ENCODE results near the gene POU2F3.

Gene POU2F3

GRCh38 chr11:120317689-120318480 is 77.9 kb downstream of the POU2F3 start:
- no peak for TF ChIP-seq EZH2phosphoT487 (IDR thresholded peaks at IDR 0.05; ENCODE audit: low read depth)
- TF ChIP-seq, protein P1, sequence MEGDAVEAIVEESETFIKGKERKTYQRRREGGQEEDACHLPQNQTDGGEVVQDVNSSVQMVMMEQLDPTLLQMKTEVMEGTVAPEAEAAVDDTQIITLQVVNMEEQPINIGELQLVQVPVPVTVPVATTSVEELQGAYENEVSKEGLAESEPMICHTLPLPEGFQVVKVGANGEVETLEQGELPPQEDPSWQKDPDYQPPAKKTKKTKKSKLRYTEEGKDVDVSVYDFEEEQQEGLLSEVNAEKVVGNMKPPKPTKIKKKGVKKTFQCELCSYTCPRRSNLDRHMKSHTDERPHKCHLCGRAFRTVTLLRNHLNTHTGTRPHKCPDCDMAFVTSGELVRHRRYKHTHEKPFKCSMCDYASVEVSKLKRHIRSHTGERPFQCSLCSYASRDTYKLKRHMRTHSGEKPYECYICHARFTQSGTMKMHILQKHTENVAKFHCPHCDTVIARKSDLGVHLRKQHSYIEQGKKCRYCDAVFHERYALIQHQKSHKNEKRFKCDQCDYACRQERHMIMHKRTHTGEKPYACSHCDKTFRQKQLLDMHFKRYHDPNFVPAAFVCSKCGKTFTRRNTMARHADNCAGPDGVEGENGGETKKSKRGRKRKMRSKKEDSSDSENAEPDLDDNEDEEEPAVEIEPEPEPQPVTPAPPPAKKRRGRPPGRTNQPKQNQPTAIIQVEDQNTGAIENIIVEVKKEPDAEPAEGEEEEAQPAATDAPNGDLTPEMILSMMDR (IDR thresholded peaks at IDR 0.05; ENCODE audit: low read depth, low read length) = no peak
- Histone ChIP-seq H3K4me1 (ENCODE audit: low read length) (peaks cover 6% of the 10 kb centered on the region; the same call in 1 of the 2 replicates), H2AFZ (ENCODE audit: low read depth, low read length) (no peak overlapping the region), H3K9me3 (ENCODE audit: insufficient read depth, low read length) (no peaks in the 10 kb centered on the region), H3K79me2 (ENCODE audit: low read length) (no peaks in the 10 kb centered on the region), H3K27me3 (ENCODE audit: low read depth, low read length) (peaks cover 24% of the 10 kb centered on the region), H3K27ac (ENCODE audit: low read length) (no peak overlapping the region), H3K4me2 (ENCODE audit: low read length) (no peak overlapping the region), H3K4me3 (ENCODE audit: low read length) (no peak overlapping the region), H3K36me3 (replicated peaks; ENCODE audit: low read depth, low read length) (no peaks in the 10 kb centered on the region), H3K9ac (ENCODE audit: low read length) (no peak overlapping the region), H4K20me1 (ENCODE audit: insufficient read depth, low read length) (no peaks in the 10 kb centered on the region)

GRCh38 chr11:120318906-120319305 is 79.0 kb downstream of the POU2F3 start:
- peaks cover 21% of the 10 kb centered on the region for H3K27me3 ChIP-seq (ENCODE audit: low read depth, low read length)
- H3K4me3 ChIP-seq (ENCODE audit: low read length) = no peak overlapping the region
- no peaks in the 10 kb centered on the region for H3K36me3 ChIP-seq (replicated peaks; ENCODE audit: low read depth, low read length)
- H3K9ac ChIP-seq (ENCODE audit: low read length) = no peak overlapping the region
- no peak overlapping the region for H3K4me2 ChIP-seq (ENCODE audit: low read length)
- no peaks in the 10 kb centered on the region for H3K9me3 ChIP-seq (ENCODE audit: insufficient read depth, low read length)
- TF ChIP-seq EZH2phosphoT487 (IDR thresholded peaks at IDR 0.05; ENCODE audit: low read depth) = no peak
- TF ChIP-seq, protein P1 (IDR thresholded peaks at IDR 0.05; ENCODE audit: low read depth, low read length) = no peak
- no peaks in the 10 kb centered on the region for H4K20me1 ChIP-seq (ENCODE audit: insufficient read depth, low read length)
- H3K4me1 ChIP-seq (ENCODE audit: low read length) = peaks cover 6% of the 10 kb centered on the region; the same call in 1 of the 2 replicates
- no peak overlapping the region for H3K27ac ChIP-seq (ENCODE audit: low read length)
- no peaks in the 10 kb centered on the region for H3K79me2 ChIP-seq (ENCODE audit: low read length)
- no peak overlapping the region for H2AFZ ChIP-seq (ENCODE audit: low read depth, low read length)

- no peaks in the 10 kb centered on the region for H3K79me2 ChIP-seq (ENCODE audit: low read length)
- no peaks in the 10 kb centered on the region for H3K36me3 ChIP-seq (replicated peaks; ENCODE audit: low read depth, low read length)
- no peak within 1 kb of the TSS for H3K27ac ChIP-seq (ENCODE audit: low read length)
- H3K4me3 ChIP-seq (ENCODE audit: low read length) = peak within 1 kb of the TSS; percentile 57
- TF ChIP-seq, protein P1 (IDR thresholded peaks at IDR 0.05; ENCODE audit: low read depth, low read length) = no peak
- TF ChIP-seq EZH2phosphoT487 (IDR thresholded peaks at IDR 0.05; ENCODE audit: low read depth) = no peak
- no peak within 1 kb of the TSS for H3K9ac ChIP-seq (ENCODE audit: low read length)
- peaks cover 8% of the 10 kb centered on the region for H3K27me3 ChIP-seq (ENCODE audit: low read depth, low read length)
- H3K4me1 ChIP-seq (ENCODE audit: low read length) = peaks cover 16% of the 10 kb centered on the region
- H3K9me3 ChIP-seq (ENCODE audit: insufficient read depth, low read length) = no peaks in the 10 kb centered on the region
- no peaks in the 10 kb centered on the region for H4K20me1 ChIP-seq (ENCODE audit: insufficient read depth, low read length)
- peak within 1 kb of the TSS; percentile 20; the same call in 1 of the 2 replicates for H3K4me2 ChIP-seq (ENCODE audit: low read length)
- H2AFZ ChIP-seq (ENCODE audit: low read depth, low read length) = no peak within 1 kb of the TSS
Observed at GRCh38 chr11:120324932-120325810, 85.2 kb downstream of the POU2F3 start, which contains the start of gene TLCD5. TSS of gene TLCD5 (plus strand) at chr11:120325299. CDS start at chr11:120327442, 2,143 bp downstream.

DNA sequence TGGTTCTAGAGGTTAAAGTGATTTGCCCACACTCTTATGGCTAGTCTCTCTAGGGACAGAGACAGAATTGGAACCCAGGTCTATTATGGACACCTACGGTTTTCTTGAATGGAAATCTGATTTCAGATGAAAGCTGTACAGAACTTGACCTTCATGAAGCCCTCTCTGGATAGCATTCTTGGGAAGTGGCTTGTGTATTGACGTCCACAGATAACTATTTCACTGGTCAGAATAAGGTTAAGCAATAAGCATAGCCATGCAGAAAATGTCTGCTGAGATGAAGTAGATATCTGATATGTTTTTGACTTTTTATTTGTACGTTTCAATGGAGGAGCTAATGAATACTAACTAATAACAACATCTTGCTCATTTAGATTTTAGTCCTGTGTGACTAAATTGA is 86.3 kb downstream of the POU2F3 start:
- Histone ChIP-seq H3K4me1 (ENCODE audit: low read length) (peaks cover 16% of the 10 kb centered on the region), H3K36me3 (replicated peaks; ENCODE audit: low read depth, low read length) (no peaks in the 10 kb centered on the region), H3K4me3 (ENCODE audit: low read length) (no peak overlapping the region), H2AFZ (ENCODE audit: low read depth, low read length) (no peak overlapping the region), H3K4me2 (ENCODE audit: low read length) (no peak overlapping the region), H4K20me1 (ENCODE audit: insufficient read depth, low read length) (no peaks in the 10 kb centered on the region), H3K9ac (ENCODE audit: low read length) (no peak overlapping the region), H3K9me3 (ENCODE audit: insufficient read depth, low read length) (no peaks in the 10 kb centered on the region), H3K27ac (ENCODE audit: low read length) (no peak overlapping the region), H3K27me3 (ENCODE audit: low read depth, low read length) (peaks cover 19% of the 10 kb centered on the region), H3K79me2 (ENCODE audit: low read length) (no peaks in the 10 kb centered on the region)
- TF ChIP-seq, protein P1 (IDR thresholded peaks at IDR 0.05; ENCODE audit: low read depth, low read length) = no peak
- TF ChIP-seq EZH2phosphoT487 (IDR thresholded peaks at IDR 0.05; ENCODE audit: low read depth) = no peak
